SK-N-SH (cell line): Measurements from ENCODE around the gene SLC25A44.

Source experiments
- CTCF ChIP-seq: fragments of 200-600 bp; sonication (generic); IDR thresholded peaks from 2 replicates; pipeline ENCODE4 v1.6.1; 2017; ENCODE audit warnings: antibody characterized with exemption, mild to moderate bottlenecking, moderate library complexity
- IRF3 ChIP-seq: fragments of 150-350 bp; IDR thresholded peaks from 2 replicates; pipeline ENCODE4 v1.6.1; 2016; ENCODE audit warnings: mild to moderate bottlenecking, low read depth, low read length
- JUND ChIP-seq: IDR thresholded peaks from 2 replicates; pipeline ENCODE4 v1.4.0; 2012
- NRF1 ChIP-seq: IDR thresholded peaks from 2 replicates; pipeline ENCODE4 v1.6.1; 2012; ENCODE audit warnings: low read depth, mild to moderate bottlenecking, low read length
- PBX3 ChIP-seq: IDR thresholded peaks from 2 replicates; pipeline ENCODE4; 2012
- RCOR1 ChIP-seq: fragments of 150-350 bp; IDR thresholded peaks from 2 replicates; pipeline ENCODE4 v1.6.1; 2017; ENCODE audit warnings: antibody characterized with exemption, low read length
- REST ChIP-seq: IDR thresholded peaks from 2 replicates; pipeline ENCODE4 v1.6.1; 2012; ENCODE audit warnings: mild to moderate bottlenecking, low read depth, low read length, moderate library complexity
- SIN3A ChIP-seq: IDR thresholded peaks from 2 replicates; pipeline ENCODE4 v1.6.1; 2012; ENCODE audit warnings: low read depth, mild to moderate bottlenecking, low read length, moderate library complexity, borderline replicate concordance
- TAF1 ChIP-seq: IDR thresholded peaks from 2 replicates; pipeline ENCODE4 v1.6.1; 2012; ENCODE audit warnings: low read depth, mild to moderate bottlenecking, low read length, moderate library complexity, borderline replicate concordance

- no peak for TF ChIP-seq CTCF
- no peak for TF ChIP-seq REST
- TF ChIP-seq JUND, result no peak
- no peak for TF ChIP-seq NRF1
- TF ChIP-seq IRF3, result no peak
- TF ChIP-seq SIN3A, result no peak
- no peak for TF ChIP-seq RCOR1
- no peak for TF ChIP-seq TAF1
- TF ChIP-seq PBX3, result no peak
Measured at GRCh38 chr1:156248323-156248683, 54.4 kb downstream of the SLC25A44 start.
